ENCODE results near the gene GYG2.

Gene GYG2

GRCh38 chrX:2829469-2830246 is 928 bp downstream of the GYG2 start:
- Mint-ChIP-seq H3K27ac (no peak overlapping the region), H3K27me3 (peaks cover 22 to 28% of the 10 kb centered on the region in 2 donors), H3K4me1 (no peaks in the 10 kb centered on the region), H3K36me3 (no peaks in the 10 kb centered on the region), H3K4me3 (no peak overlapping the region), H3K9me3 (no peaks in the 10 kb centered on the region)
- DNase-seq (no peak), ATAC-seq (replicated peaks) (no peak)

- Mint-ChIP-seq H3K27me3 (peaks cover 30 to 37% of the 10 kb centered on the region in 2 donors), H3K36me3 (no peaks in the 10 kb centered on the region), H3K9me3 (peaks cover 6 to 7% of the 10 kb centered on the region in 2 donors), H3K27ac (no peak overlapping the region), H3K4me1 (no peaks in the 10 kb centered on the region), H3K4me3 (no peak overlapping the region)
- no peak for ATAC-seq (replicated peaks)
- no peak for DNase-seq
These were observed 2.9 kb downstream of the GYG2 start for GRCh38 chrX:2831471-2832228.

- H3K27ac Mint-ChIP-seq: no peak overlapping the region
- peaks cover 16 to 29% of the 10 kb centered on the region in 2 donors for H3K9me3 Mint-ChIP-seq
- H3K4me1 Mint-ChIP-seq: no peaks in the 10 kb centered on the region
- ATAC-seq (replicated peaks) (no peak), DNase-seq (no peak)
- peaks cover 0 to 4% of the 10 kb centered on the region in 2 donors for H3K36me3 Mint-ChIP-seq
- peaks cover 20 to 30% of the 10 kb centered on the region in 2 donors for H3K27me3 Mint-ChIP-seq
- no peak overlapping the region for H3K4me3 Mint-ChIP-seq
These were observed 9.2 kb downstream of the GYG2 start for GRCh38 chrX:2837961-2838360.

- Mint-ChIP-seq H3K36me3 (peaks cover 0 to 4% of the 10 kb centered on the region in 2 donors), H3K27me3 (peaks cover 12 to 14% of the 10 kb centered on the region in 2 donors), H3K4me3 (no peak overlapping the region), H3K27ac (no peak overlapping the region), H3K4me1 (no peaks in the 10 kb centered on the region), H3K9me3 (peaks cover 13 to 25% of the 10 kb centered on the region in 2 donors)
- DNase-seq (no peak), ATAC-seq (replicated peaks) (no peak)
These were observed 12.2 kb downstream of the GYG2 start for GRCh38 chrX:2840961-2841360.

GRCh38 chrX:2841537-2841936 is 12.8 kb downstream of the GYG2 start:
- H3K36me3 Mint-ChIP-seq: peaks cover 0 to 4% of the 10 kb centered on the region in 2 donors
- H3K4me1 Mint-ChIP-seq: no peaks in the 10 kb centered on the region
- H3K27ac Mint-ChIP-seq: no peak overlapping the region
- DNase-seq: no peak
- peaks cover 9 to 12% of the 10 kb centered on the region in 2 donors for H3K27me3 Mint-ChIP-seq
- H3K9me3 Mint-ChIP-seq: peaks cover 10 to 22% of the 10 kb centered on the region in 2 donors
- no peak overlapping the region for H3K4me3 Mint-ChIP-seq
- ATAC-seq (replicated peaks): no peak

- Mint-ChIP-seq H3K9me3 (no peaks in the 10 kb centered on the region), H3K36me3 (no peaks in the 10 kb centered on the region)
- ATAC-seq (replicated peaks): no peak
These were observed 18.3 kb downstream of the GYG2 start for GRCh38 chrX:2846992-2847391.

GRCh38 chrX:2848871-2849301 is 20.2 kb downstream of the GYG2 start:
- Mint-ChIP-seq H3K9me3 (no peaks in the 10 kb centered on the region), H3K27me3 (peaks cover 6 to 13% of the 10 kb centered on the region in 2 donors)
- ATAC-seq (replicated peaks): no peak

More at GRCh38 chrX:2846992-2847391, 18.3 kb downstream of the GYG2 start:
- no peak for DNase-seq
- H3K4me3 Mint-ChIP-seq: no peak overlapping the region
- H3K27ac Mint-ChIP-seq: no peak overlapping the region
- peaks cover 6 to 13% of the 10 kb centered on the region in 2 donors for H3K27me3 Mint-ChIP-seq
- no peaks in the 10 kb centered on the region for H3K4me1 Mint-ChIP-seq

GRCh38 chrX:2854918-2855317 is 26.2 kb downstream of the GYG2 start:
- Mint-ChIP-seq H3K27ac (no peak overlapping the region), H3K36me3 (no peaks in the 10 kb centered on the region), H3K9me3 (no peaks in the 10 kb centered on the region), H3K4me1 (no peaks in the 10 kb centered on the region), H3K27me3 (no peaks in the 10 kb centered on the region), H3K4me3 (no peak overlapping the region)
- DNase-seq: no peak
- ATAC-seq (replicated peaks): no peak

More at GRCh38 chrX:2848871-2849301, 20.2 kb downstream of the GYG2 start:
- Mint-ChIP-seq H3K4me3 (no peak overlapping the region), H3K27ac (no peak overlapping the region), H3K36me3 (no peaks in the 10 kb centered on the region), H3K4me1 (no peaks in the 10 kb centered on the region)
- DNase-seq: no peak

GRCh38 chrX:2855761-2856160 is 27.0 kb downstream of the GYG2 start:
- no peak overlapping the region for H3K27ac Mint-ChIP-seq
- H3K4me1 Mint-ChIP-seq: no peaks in the 10 kb centered on the region
- H3K36me3 Mint-ChIP-seq: no peaks in the 10 kb centered on the region
- H3K9me3 Mint-ChIP-seq: no peaks in the 10 kb centered on the region
- DNase-seq: no peak
- ATAC-seq (replicated peaks): no peak
- H3K27me3 Mint-ChIP-seq: no peaks in the 10 kb centered on the region
- H3K4me3 Mint-ChIP-seq: no peak overlapping the region

GRCh38 chrX:2857566-2857965 is 28.8 kb downstream of the GYG2 start:
- no peak overlapping the region for H3K27ac Mint-ChIP-seq
- DNase-seq (no peak), ATAC-seq (replicated peaks) (no peak)
- H3K9me3 Mint-ChIP-seq: no peaks in the 10 kb centered on the region
- H3K27me3 Mint-ChIP-seq: peaks cover 0 to 5% of the 10 kb centered on the region in 2 donors
- no peak overlapping the region for H3K4me3 Mint-ChIP-seq
- H3K4me1 Mint-ChIP-seq: no peaks in the 10 kb centered on the region
- H3K36me3 Mint-ChIP-seq: no peaks in the 10 kb centered on the region

GRCh38 chrX:2859197-2859797 is 30.6 kb downstream of the GYG2 start:
- DNase-seq (no peak), ATAC-seq (replicated peaks) (no peak)
- Mint-ChIP-seq H3K4me1 (no peaks in the 10 kb centered on the region), H3K4me3 (no peak overlapping the region), H3K36me3 (no peaks in the 10 kb centered on the region), H3K9me3 (no peaks in the 10 kb centered on the region), H3K27me3 (peaks cover 0 to 9% of the 10 kb centered on the region in 2 donors), H3K27ac (no peak overlapping the region)

GRCh38 chrX:2862404-2862803 is 33.7 kb downstream of the GYG2 start:
- peaks cover 0 to 27% of the 10 kb centered on the region in 2 donors for H3K27me3 Mint-ChIP-seq
- H3K36me3 Mint-ChIP-seq: no peaks in the 10 kb centered on the region
- no peak overlapping the region for H3K4me3 Mint-ChIP-seq
- DNase-seq: no peak
- no peaks in the 10 kb centered on the region for H3K4me1 Mint-ChIP-seq
- no peak overlapping the region for H3K27ac Mint-ChIP-seq
- no peak for ATAC-seq (replicated peaks)
- no peaks in the 10 kb centered on the region for H3K9me3 Mint-ChIP-seq

GRCh38 chrX:2863646-2864045 is 34.9 kb downstream of the GYG2 start:
- H3K27ac Mint-ChIP-seq: no peak overlapping the region
- no peaks in the 10 kb centered on the region for H3K9me3 Mint-ChIP-seq
- DNase-seq (no peak), ATAC-seq (replicated peaks) (no peak)
- peaks cover 0 to 30% of the 10 kb centered on the region in 2 donors for H3K27me3 Mint-ChIP-seq
- H3K4me1 Mint-ChIP-seq: no peaks in the 10 kb centered on the region
- H3K4me3 Mint-ChIP-seq: no peak overlapping the region
- no peaks in the 10 kb centered on the region for H3K36me3 Mint-ChIP-seq

- Mint-ChIP-seq H3K4me3 (no peak overlapping the region), H3K27ac (no peak overlapping the region), H3K27me3 (peaks cover 4 to 24% of the 10 kb centered on the region in 2 donors), H3K9me3 (no peaks in the 10 kb centered on the region), H3K4me1 (no peaks in the 10 kb centered on the region), H3K36me3 (no peaks in the 10 kb centered on the region)
- ATAC-seq (replicated peaks) (no peak), DNase-seq (no peak)
These were observed 38.5 kb downstream of the GYG2 start for GRCh38 chrX:2867206-2867605.
